HAP-1 (cell line): Measurements from ENCODE around the gene ZBTB9.
"Not testable (repeated sequence)": the region's sequence is repeated elsewhere in the genome, so short reads cannot be mapped to it uniquely, and the experiment has no call there.

Source experiments
- DNase-seq, 2 experiments: peaks; one replicate each; pipeline ENCODE4 v3.0.0-alpha.2; 2016 to 2020; ENCODE audit warnings: low spot score in 2 of 2
- H3K27me3 ChIP-seq: fragments of 250-450 bp; sonication (Bioruptor Pico); 2 replicates; pipeline ENCODE4 v1.5.1; 2020; ENCODE audit warnings: low read depth, mild to moderate bottlenecking, moderate library complexity
- H3K36me3 ChIP-seq: fragments of 250-450 bp; sonication (Bioruptor Pico); replicated peaks from 2 replicates; pipeline ENCODE4 v1.5.1; 2020; ENCODE audit warnings: mild to moderate bottlenecking
- H3K4me1 ChIP-seq: fragments of 250-450 bp; sonication (Bioruptor Pico); 2 replicates; pipeline ENCODE4 v1.5.1; 2020; ENCODE audit warnings: mild to moderate bottlenecking
- H3K4me3 ChIP-seq: fragments of 250-450 bp; sonication (Bioruptor Pico); 2 replicates; pipeline ENCODE4 v1.5.1; 2020; ENCODE audit warnings: mild to moderate bottlenecking, moderate library complexity
- H3K9me3 ChIP-seq: fragments of 250-450 bp; sonication (Bioruptor Pico); 2 replicates; pipeline ENCODE4 v1.5.1; 2020; ENCODE audit warnings: mild to moderate bottlenecking, moderate library complexity
- in situ Hi-C: fragments of 300-500 bp; cut with MboI; formaldehyde crosslinking; loops from 3 replicates; pipeline ENCODE4 v1.14.3; 2020; ENCODE audit warnings: low sequenced_read_pairs, inconsistent platforms, mixed read lengths

ZBTB9 gene

GRCh38 chr6:33451606-33452005, 2.8 kb upstream of the ZBTB9 start:
- in situ Hi-C loops = no loop called here
- Histone ChIP-seq H3K36me3 (peaks cover 4% of the 10 kb centered on the region; the same call in 1 of the 2 replicates), H3K4me3 (no peak overlapping the region), H3K4me1 (no peaks in the 10 kb centered on the region), H3K9me3 (no peaks in the 10 kb centered on the region), H3K27me3 (no peaks in the 10 kb centered on the region)
- DNase-seq = no peak

- H3K36me3 ChIP-seq = peaks cover 4% of the 10 kb centered on the region; the same call in 1 of the 2 replicates
- no peaks in the 10 kb centered on the region for H3K27me3 ChIP-seq
- no peak overlapping the region for H3K4me3 ChIP-seq
- no peaks in the 10 kb centered on the region for H3K4me1 ChIP-seq
- no peak for DNase-seq
- H3K9me3 ChIP-seq = no peaks in the 10 kb centered on the region
- in situ Hi-C loops = no loop called here
Observed at GRCh38 chr6:33452496-33452895, 1.9 kb upstream of the ZBTB9 start.

- H3K4me3 ChIP-seq = peak overlapping the region; percentile 81
- no peaks in the 10 kb centered on the region for H3K9me3 ChIP-seq
- peaks cover 4% of the 10 kb centered on the region; the same call in 1 of the 2 replicates for H3K36me3 ChIP-seq
- no peak for DNase-seq
- H3K4me1 ChIP-seq = no peaks in the 10 kb centered on the region
- in situ Hi-C loops = no loop called here
- no peaks in the 10 kb centered on the region for H3K27me3 ChIP-seq
Observed at GRCh38 chr6:33453393-33454008, 875 bp upstream of the ZBTB9 start.

GRCh38 chr6:33455051-33455450, 675 bp downstream of the ZBTB9 start:
- no peaks in the 10 kb centered on the region; the same call in 1 of the 2 replicates for H3K9me3 ChIP-seq
- H3K36me3 ChIP-seq = peaks cover 4% of the 10 kb centered on the region; the same call in 1 of the 2 replicates
- in situ Hi-C loops = no loop called here
- H3K27me3 ChIP-seq = no peaks in the 10 kb centered on the region
- DNase-seq = no peak
- no peaks in the 10 kb centered on the region for H3K4me1 ChIP-seq
- H3K4me3 ChIP-seq = peak overlapping the region; percentile 81

- Histone ChIP-seq H3K4me1 (no peaks in the 10 kb centered on the region), H3K4me3 (no peak overlapping the region), H3K27me3 (no peaks in the 10 kb centered on the region), H3K9me3 (no peaks in the 10 kb centered on the region; the same call in 1 of the 2 replicates), H3K36me3 (peaks cover 4% of the 10 kb centered on the region; the same call in 1 of the 2 replicates)
- in situ Hi-C loops = no loop called here
- DNase-seq = no peak
Observed at GRCh38 chr6:33456156-33456555, 1.8 kb downstream of the ZBTB9 start.

- H3K4me3 ChIP-seq = no peak overlapping the region
Observed at GRCh38 chr6:33458676-33459075, 4.3 kb downstream of the ZBTB9 start.

GRCh38 chr6:33459226-33459625, 4.8 kb downstream of the ZBTB9 start:
- Histone ChIP-seq H3K4me3 (no peak overlapping the region), H3K4me1 (no peaks in the 10 kb centered on the region), H3K9me3 (no peaks in the 10 kb centered on the region; the same call in 1 of the 2 replicates), H3K36me3 (peaks cover 4% of the 10 kb centered on the region; the same call in 1 of the 2 replicates), H3K27me3 (no peaks in the 10 kb centered on the region)
- in situ Hi-C loops = no loop called here
- no peak for DNase-seq

More at GRCh38 chr6:33458676-33459075, 4.3 kb downstream of the ZBTB9 start:
- peaks cover 4% of the 10 kb centered on the region; the same call in 1 of the 2 replicates for H3K36me3 ChIP-seq
- no peaks in the 10 kb centered on the region for H3K27me3 ChIP-seq
- no peaks in the 10 kb centered on the region for H3K4me1 ChIP-seq
- H3K9me3 ChIP-seq = no peaks in the 10 kb centered on the region; the same call in 1 of the 2 replicates
- DNase-seq = no peak
- in situ Hi-C loops = no loop called here

- Histone ChIP-seq H3K36me3 (no peaks in the 10 kb centered on the region), H3K9me3 (no peaks in the 10 kb centered on the region), H3K4me1 (no peaks in the 10 kb centered on the region), H3K4me3 (no peak overlapping the region), H3K27me3 (no peaks in the 10 kb centered on the region)
- in situ Hi-C loops = no loop called here
- no peak for DNase-seq
Observed at GRCh38 chr6:33466075-33466735, 11.8 kb downstream of the ZBTB9 start.

GRCh38 chr6:33467091-33467490, 12.7 kb downstream of the ZBTB9 start:
- H3K9me3 ChIP-seq = no peaks in the 10 kb centered on the region
- in situ Hi-C loops = no loop called here
- H3K4me3 ChIP-seq = no peak overlapping the region
- no peaks in the 10 kb centered on the region for H3K27me3 ChIP-seq
- no peaks in the 10 kb centered on the region for H3K36me3 ChIP-seq
- no peaks in the 10 kb centered on the region for H3K4me1 ChIP-seq
- DNase-seq = no peak

GRCh38 chr6:33469661-33470060, 15.3 kb downstream of the ZBTB9 start:
- no peaks in the 10 kb centered on the region for H3K27me3 ChIP-seq
- H3K4me1 ChIP-seq = no peaks in the 10 kb centered on the region
- H3K4me3 ChIP-seq = no peak overlapping the region
- no peak for DNase-seq
- no peaks in the 10 kb centered on the region for H3K36me3 ChIP-seq
- in situ Hi-C loops = no loop called here
- no peaks in the 10 kb centered on the region for H3K9me3 ChIP-seq

GRCh38 chr6:33477864-33478263, 23.5 kb downstream of the ZBTB9 start:
- H3K9me3 ChIP-seq = no peaks in the 10 kb centered on the region
- no peak overlapping the region for H3K4me3 ChIP-seq
- peaks cover 5% of the 10 kb centered on the region; the same call in 1 of the 2 replicates for H3K27me3 ChIP-seq
- in situ Hi-C loops = no loop called here
- H3K4me1 ChIP-seq = no peaks in the 10 kb centered on the region
- no peak for DNase-seq
- no peaks in the 10 kb centered on the region for H3K36me3 ChIP-seq

- Histone ChIP-seq H3K4me1 (no peaks in the 10 kb centered on the region), H3K4me3 (no peak overlapping the region), H3K27me3 (peaks cover 5% of the 10 kb centered on the region; the same call in 1 of the 2 replicates), H3K36me3 (no peaks in the 10 kb centered on the region), H3K9me3 (no peaks in the 10 kb centered on the region)
- in situ Hi-C loops = no loop called here
- DNase-seq = no peak
Observed at GRCh38 chr6:33481192-33481591, 26.8 kb downstream of the ZBTB9 start.

- H3K4me1 ChIP-seq, H3K27me3 ChIP-seq, H3K36me3 ChIP-seq, H3K9me3 ChIP-seq, H3K4me3 ChIP-seq, DNase-seq, in situ Hi-C loops: not testable (repeated sequence)
Observed at GRCh38 chr6:33482620-33483019, 28.2 kb downstream of the ZBTB9 start.

- H3K27me3 ChIP-seq = peaks cover 5% of the 10 kb centered on the region; the same call in 1 of the 2 replicates
- DNase-seq = no peak
- H3K4me3 ChIP-seq = no peak overlapping the region
- H3K36me3 ChIP-seq = no peaks in the 10 kb centered on the region
- no peaks in the 10 kb centered on the region for H3K4me1 ChIP-seq
- H3K9me3 ChIP-seq = no peaks in the 10 kb centered on the region
- in situ Hi-C loops = no loop called here
Observed at GRCh38 chr6:33483678-33484077, 29.3 kb downstream of the ZBTB9 start.
